HG02623 (cell line): Measurements from ENCODE around the gene DDOST.
"Not testable (repeated sequence)": the region's sequence is repeated elsewhere in the genome, so short reads cannot be mapped to it uniquely, and the experiment has no call there.

Experiments used
- ATAC-seq: cut with Tn5 transposase; IDR thresholded peaks from one replicate; pipeline ENCODE4 v1.9.1; 2021; ENCODE audit warnings: moderate library complexity; ENCODE audit not compliant: unreplicated experiment

Gene DDOST

DNA sequence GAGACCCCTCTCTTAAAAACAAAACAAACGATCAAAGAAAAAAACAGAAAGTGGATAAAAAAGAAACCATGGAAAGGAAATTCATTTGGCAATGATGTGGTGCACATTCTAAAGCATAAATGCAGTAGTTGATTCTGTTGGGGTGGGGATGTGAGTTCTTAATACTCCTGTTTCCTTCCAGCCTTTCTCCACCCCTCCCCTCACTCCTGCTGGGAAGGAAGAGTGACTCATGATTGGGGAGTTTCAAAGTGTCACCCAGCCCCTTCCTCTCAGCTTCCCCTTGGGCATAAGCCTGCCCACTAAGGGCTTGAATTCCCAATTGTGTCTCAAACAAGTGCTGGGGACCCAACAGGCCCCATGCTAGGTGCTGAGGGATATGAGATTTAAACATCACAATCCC lies 34.6 kb downstream of the DDOST start:
- no peak for ATAC-seq

GRCh38 chr1:20626098-20626427 lies 35.1 kb downstream of the DDOST start:
- no peak for ATAC-seq

DNA sequence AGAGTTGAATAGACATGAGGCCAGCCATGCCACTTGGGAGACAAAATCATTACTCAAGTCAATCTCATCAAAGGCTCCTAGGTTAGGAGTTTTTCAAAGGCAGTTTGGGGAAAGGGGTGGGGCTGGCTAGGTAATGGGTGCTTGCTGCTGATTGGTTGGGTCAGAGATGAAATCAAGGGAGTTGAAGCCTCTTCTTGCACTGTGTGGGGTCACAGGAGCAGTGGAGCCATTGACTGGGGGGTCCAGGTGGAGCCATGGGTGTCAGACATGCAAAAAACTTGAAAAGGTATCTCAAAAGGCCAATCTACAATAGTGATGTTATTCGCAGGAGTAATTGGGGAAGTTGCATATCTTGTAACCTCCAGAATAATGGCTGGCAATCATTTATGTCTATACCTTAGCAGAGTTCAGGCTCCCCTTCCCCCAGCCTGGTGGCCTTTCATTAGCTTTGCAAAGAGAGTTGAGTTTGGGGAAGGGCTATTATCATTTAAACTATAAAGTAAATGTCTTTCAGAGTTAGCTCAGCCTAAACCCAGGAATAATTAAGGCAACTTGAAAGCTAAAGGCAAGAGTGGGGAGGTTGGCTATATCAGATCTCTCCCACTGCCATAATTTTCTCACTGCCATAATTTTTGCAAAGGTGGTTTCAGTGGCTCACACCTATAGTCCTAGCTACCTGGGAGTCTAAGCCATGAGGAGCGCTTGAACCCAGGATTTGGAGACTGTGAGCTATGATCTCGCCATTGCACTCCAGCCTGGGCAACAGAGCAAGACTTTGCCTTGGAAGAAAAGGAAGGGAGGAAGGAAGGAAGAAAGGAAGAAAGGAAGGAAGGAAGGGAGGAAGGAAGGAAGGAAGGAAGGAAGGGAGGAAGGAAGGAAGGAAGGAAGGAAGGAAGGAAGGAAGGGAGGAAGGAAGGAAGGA lies 35.7 kb downstream of the DDOST start:
- no peak for ATAC-seq

DNA sequence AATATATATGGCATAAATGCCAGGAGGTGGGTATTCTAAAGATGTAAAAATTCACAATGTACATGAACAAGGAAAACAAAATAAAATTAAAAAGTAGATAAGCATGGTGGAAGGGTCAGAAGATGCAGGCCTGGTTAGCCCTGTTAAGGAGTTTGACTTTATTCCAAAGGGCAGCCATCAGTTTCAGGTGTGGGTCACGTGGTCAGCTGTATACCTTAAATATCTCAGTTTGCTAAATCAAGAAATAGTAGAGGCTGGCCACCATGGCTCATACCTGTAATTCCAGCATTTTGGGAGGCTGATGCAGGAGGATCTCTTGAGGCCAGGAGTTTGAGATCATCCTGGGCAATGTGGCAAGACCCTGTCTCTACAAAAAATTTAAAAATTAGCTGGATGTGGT lies 36.5 kb downstream of the DDOST start:
- ATAC-seq, result no peak

DNA sequence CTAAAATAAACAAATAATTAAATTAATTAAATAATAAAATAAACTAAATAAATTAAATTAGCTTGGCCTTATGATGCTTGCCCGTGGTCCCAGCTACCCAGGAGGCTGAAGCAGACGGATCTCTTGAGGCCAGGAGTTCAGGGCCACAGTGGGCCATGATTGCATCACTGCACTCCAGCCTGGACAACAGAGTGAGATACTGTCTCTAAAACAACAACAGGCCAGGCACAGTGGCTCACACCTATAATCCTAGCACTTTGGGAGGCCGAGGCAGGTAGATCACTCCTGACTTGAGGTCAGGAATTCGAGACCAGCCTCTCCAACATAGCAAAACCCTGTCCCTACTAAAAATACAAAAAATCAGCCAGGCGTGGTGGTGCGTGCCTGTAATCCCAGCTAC lies 40.2 kb downstream of the DDOST start:
- no peak for ATAC-seq

- no peak for ATAC-seq
These were observed 41.2 kb downstream of the DDOST start for GRCh38 chr1:20619999-20620398.

GRCh38 chr1:20618550-20618949 lies 42.6 kb downstream of the DDOST start:
- ATAC-seq, result no peak

GRCh38 chr1:20616847-20617487 lies 44.2 kb downstream of the DDOST start:
- ATAC-seq, result no peak

- no peak for ATAC-seq
These were observed 45.0 kb downstream of the DDOST start for GRCh38 chr1:20615946-20616846.

DNA sequence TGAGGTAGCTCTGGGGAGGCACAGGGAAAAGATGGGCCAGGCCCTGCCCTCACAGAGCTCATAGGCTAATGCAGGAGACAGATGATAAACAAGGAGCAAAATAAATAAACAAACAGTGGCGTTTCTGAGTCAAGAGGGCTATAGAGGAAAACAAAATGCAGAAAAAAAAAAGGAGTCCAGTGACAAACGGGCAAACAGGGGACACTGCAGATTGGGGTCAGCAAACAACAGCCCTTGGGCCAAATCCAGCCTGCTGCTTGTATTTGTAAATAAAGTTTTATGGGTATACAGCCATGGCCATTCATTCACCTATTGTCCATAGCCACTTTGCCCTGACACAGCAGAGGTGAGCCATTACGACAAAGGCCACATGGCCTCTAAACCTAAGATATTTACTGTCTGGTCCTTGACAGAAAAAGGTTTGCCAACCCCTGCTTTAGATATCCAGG lies 47.0 kb downstream of the DDOST start:
- ATAC-seq, result no peak

- no peak for ATAC-seq
These were observed 48.9 kb downstream of the DDOST start for GRCh38 chr1:20612221-20612746.

DNA sequence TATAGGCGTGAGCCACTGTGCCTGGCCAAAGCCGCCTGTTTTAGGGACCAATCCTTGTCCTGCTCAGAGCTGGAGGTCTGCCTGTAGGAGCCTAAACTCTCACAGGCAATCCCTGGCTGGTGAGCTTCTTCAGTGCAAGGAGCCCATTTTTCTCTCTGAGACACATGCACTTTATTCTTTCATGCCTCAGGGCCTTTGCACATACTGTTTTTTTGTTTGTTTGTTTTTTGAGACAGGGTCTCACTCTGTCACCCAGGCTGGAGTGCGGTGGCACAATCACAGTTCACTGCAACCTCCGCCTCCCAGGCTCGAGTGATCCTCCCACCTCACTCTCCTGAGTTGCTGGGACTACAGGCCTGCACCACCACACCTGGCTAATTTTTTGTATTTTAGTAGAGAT lies 49.5 kb downstream of the DDOST start:
- no peak for ATAC-seq

GRCh38 chr1:20610970-20611369 lies 50.2 kb downstream of the DDOST start:
- ATAC-seq, result no peak

DNA sequence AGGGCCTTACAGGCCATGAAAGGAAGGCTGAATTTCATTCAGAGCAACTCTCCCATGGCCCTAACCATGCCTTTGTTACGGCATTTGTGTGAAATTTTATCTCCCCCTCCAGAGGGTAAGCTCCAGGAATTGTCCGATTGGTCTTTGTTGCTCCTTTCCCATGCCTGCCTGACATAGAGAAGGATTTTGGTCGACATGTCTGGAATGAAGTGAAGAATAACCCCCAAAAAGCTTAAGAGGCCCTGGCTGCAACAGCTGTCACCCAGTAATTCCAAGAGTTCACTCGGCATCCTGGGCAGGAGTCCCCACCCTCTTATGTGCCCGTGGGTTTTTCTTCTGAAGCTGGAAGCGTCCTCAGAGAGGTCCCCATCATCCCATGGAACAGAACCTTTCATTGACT lies 51.6 kb downstream of the DDOST start:
- no peak for ATAC-seq

DNA sequence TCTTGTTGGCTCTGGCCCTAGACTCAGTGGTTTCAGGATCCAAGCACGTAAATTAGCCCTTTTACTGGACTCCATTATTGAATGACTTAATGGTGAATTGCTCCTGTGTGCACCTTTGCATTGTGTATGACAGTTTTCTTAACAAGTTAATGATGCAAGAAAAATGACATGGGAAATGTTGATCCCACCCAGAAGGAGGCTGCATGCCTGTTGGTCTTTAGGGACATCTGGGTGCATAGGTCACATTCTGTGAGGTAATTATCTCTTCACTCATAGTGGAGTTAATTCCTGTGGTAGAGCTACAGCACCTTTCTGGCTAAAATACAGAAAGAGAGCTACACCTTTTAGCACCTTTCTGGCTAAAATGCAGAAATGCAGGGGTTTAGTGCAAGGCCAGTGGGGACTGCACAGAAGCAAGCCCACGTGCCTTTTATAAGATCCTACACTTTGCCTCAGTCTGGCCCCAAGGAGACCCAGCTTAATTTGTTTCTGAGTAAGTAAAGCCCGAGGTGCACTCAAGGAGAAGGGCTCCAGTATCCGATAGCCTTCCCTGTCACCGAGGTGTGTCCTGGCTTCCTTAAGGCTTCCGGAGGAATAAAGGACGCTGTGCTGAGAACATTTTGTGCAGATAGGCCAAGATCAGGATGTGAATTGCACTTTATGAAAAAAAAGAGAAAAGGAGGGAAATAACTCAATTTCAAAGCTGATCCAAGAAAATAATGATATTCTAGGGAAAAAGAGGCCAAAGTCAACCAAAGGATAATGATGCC lies 54.2 kb downstream of the DDOST start:
- ATAC-seq, result not testable (repeated sequence)

- ATAC-seq, result no peak
These were observed 56.5 kb downstream of the DDOST start for GRCh38 chr1:20604678-20605077.

GRCh38 chr1:20603504-20604464 lies 57.4 kb downstream of the DDOST start:
- no peak for ATAC-seq

GRCh38 chr1:20602851-20603450 lies 58.2 kb downstream of the DDOST start:
- ATAC-seq, result no peak
